GM19463 (cell line): ENCODE results near the gene GLDN.
"Not testable (repeated sequence)": the region's sequence is repeated elsewhere in the genome, so short reads cannot be mapped to it uniquely, and the experiment has no call there.

Experiments used
- ATAC-seq: cut with Tn5 transposase; IDR thresholded peaks from one replicate; pipeline ENCODE4 v1.9.1; 2021; ENCODE audit warnings: mild to moderate bottlenecking, moderate library complexity; ENCODE audit not compliant: unreplicated experiment

Gene GLDN

GRCh38 chr15:51386486-51386885, 45.0 kb downstream of the GLDN start:
- no peak for ATAC-seq

- ATAC-seq, result no peak
These were observed 45.7 kb downstream of the GLDN start for GRCh38 chr15:51386960-51387698.

GRCh38 chr15:51387699-51388041, 46.2 kb downstream of the GLDN start:
- no peak for ATAC-seq

- no peak for ATAC-seq
These were observed 47.3 kb downstream of the GLDN start for GRCh38 chr15:51388726-51389125.

- ATAC-seq, result no peak
These were observed 48.9 kb downstream of the GLDN start for GRCh38 chr15:51390241-51390965.

- ATAC-seq, result no peak
These were observed 49.5 kb downstream of the GLDN start for GRCh38 chr15:51390966-51391422.

GRCh38 chr15:51396921-51397320, 55.5 kb downstream of the GLDN start:
- no peak for ATAC-seq

- ATAC-seq, result no peak
These were observed 57.2 kb downstream of the GLDN start for GRCh38 chr15:51398626-51399025.

GRCh38 chr15:51401051-51401780, 59.8 kb downstream of the GLDN start:
- no peak for ATAC-seq

GRCh38 chr15:51401872-51402517, 60.5 kb downstream of the GLDN start:
- ATAC-seq, result no peak

GRCh38 chr15:51403072-51403878, 61.8 kb downstream of the GLDN start:
- no peak for ATAC-seq

- no peak for ATAC-seq
These were observed 62.7 kb downstream of the GLDN start for GRCh38 chr15:51403946-51404695.

GRCh38 chr15:51405693-51406523, 64.5 kb downstream of the GLDN start:
- ATAC-seq, result no peak

- ATAC-seq, result no peak
These were observed 72.9 kb downstream of the GLDN start for GRCh38 chr15:51414256-51414860.

GRCh38 chr15:51416129-51416528, 74.7 kb downstream of the GLDN start:
- ATAC-seq, result no peak

GRCh38 chr15:51423040-51423439, 81.6 kb downstream of the GLDN start:
- not testable (repeated sequence) for ATAC-seq

GRCh38 chr15:51424780-51425179, 83.3 kb downstream of the GLDN start:
- no peak for ATAC-seq

- no peak for ATAC-seq
These were observed 84.1 kb downstream of the GLDN start for GRCh38 chr15:51425517-51426040.
